ENCODE data around the gene HBQ1.

The HBQ1 gene

GRCh38 chr16:228852-229730 lies 48.8 kb downstream of the HBQ1 start, which contains the start of gene LUC7L (continued):
- TF ChIP-seq ZNF404 (tag by site-specific recombination; IDR thresholded peaks at IDR 0.05) (no peak), ZNF324 (tag by site-specific recombination; IDR thresholded peaks at IDR 0.05) (peak; percentile 94), ZNF776 (tag by site-specific recombination; IDR thresholded peaks at IDR 0.05; ENCODE audit: borderline replicate concordance) (no peak), GLIS2 (tag by site-specific recombination; IDR thresholded peaks at IDR 0.05) (no peak), ZNF266 (tag by site-specific recombination; IDR thresholded peaks at IDR 0.05; ENCODE audit: low read depth) (no peak), ZNF37A (tag by site-specific recombination; IDR thresholded peaks at IDR 0.05) (no peak; the same call in 1 of the 2 replicates), ZNF561 (tag by site-specific recombination; IDR thresholded peaks at IDR 0.05; ENCODE audit: borderline replicate concordance) (peak; percentile 99), ZNF133 (tag by site-specific recombination; IDR thresholded peaks at IDR 0.05) (no peak), ZNF354C (tag by site-specific recombination; IDR thresholded peaks at IDR 0.05; ENCODE audit: borderline replicate concordance, low read depth) (no peak), ZNF558 (tag by site-specific recombination; IDR thresholded peaks at IDR 0.05) (no peak), SP2 (tag by site-specific recombination; IDR thresholded peaks at IDR 0.05) (peak; percentile 70), ZNF658 (tag by site-specific recombination; IDR thresholded peaks at IDR 0.05) (no peak), ZNF292 (tag by site-specific recombination; IDR thresholded peaks at IDR 0.05; ENCODE audit: borderline replicate concordance, low read depth) (no peak), KLF16 (tag by site-specific recombination; IDR thresholded peaks at IDR 0.05) (peak; percentile 94), TSHZ1 (tag by site-specific recombination; IDR thresholded peaks at IDR 0.05; ENCODE audit: borderline replicate concordance) (no peak), EGR2 (tag by site-specific recombination; IDR thresholded peaks at IDR 0.05; ENCODE audit: low read depth) (peak; percentile 77), KLF1 (tag by site-specific recombination; IDR thresholded peaks at IDR 0.05) (peak; percentile 58; the same call in 1 of the 2 replicates), ZNF610 (tag by site-specific recombination; IDR thresholded peaks at IDR 0.05; ENCODE audit: borderline replicate concordance) (peak; percentile 91; the same call in 1 of the 2 replicates), ZNF600 (tag by site-specific recombination; IDR thresholded peaks at IDR 0.05) (peak; percentile 68), KLF9 (tag by site-specific recombination; IDR thresholded peaks at IDR 0.05; ENCODE audit: low read depth) (peak; percentile 73), ZNF571 (tag by site-specific recombination; IDR thresholded peaks at IDR 0.05) (no peak), SP7 (tag by site-specific recombination; IDR thresholded peaks at IDR 0.05) (peak; percentile 80), YY1 (tag by site-specific recombination; IDR thresholded peaks at IDR 0.05) (peak; percentile 75; the same call in 1 of the 2 replicates), KLF8 (tag by site-specific recombination; IDR thresholded peaks at IDR 0.05) (peak; percentile 83; the same call in 1 of the 2 replicates), ZNF449 (tag by site-specific recombination; IDR thresholded peaks at IDR 0.05) (peak; percentile 91), ZNF391 (tag by site-specific recombination; IDR thresholded peaks at IDR 0.05; ENCODE audit: borderline replicate concordance, low read depth) (peak; percentile 65; the same call in 1 of the 2 replicates), ZFHX2 (tag by site-specific recombination; conservative IDR thresholded peaks at IDR 0.05) (peak; percentile 89), ZBTB21 (tag by site-specific recombination; IDR thresholded peaks at IDR 0.05) (peak; percentile 39; the same call in 1 of the 2 replicates), KLF17 (tag by site-specific recombination; IDR thresholded peaks at IDR 0.05) (peak; percentile 92), AEBP2 (tag by site-specific recombination; IDR thresholded peaks at IDR 0.05; ENCODE audit: borderline replicate concordance) (no peak), ZSCAN18 (tag by site-specific recombination; IDR thresholded peaks at IDR 0.05) (0 out of 2 replicates have a peak, but pooled peaks have one; percentile 43)
